GM21825 (cell line): ENCODE results near the gene CCDC137.
A peak's percentile ranks its signal among the peaks of the same experiment; 100 is the strongest.
"Not testable (repeated sequence)": the region's sequence is repeated elsewhere in the genome, so short reads cannot be mapped to it uniquely, and the experiment has no call there.

Source experiments
- ATAC-seq: cut with Tn5 transposase; IDR thresholded peaks from one replicate; pipeline ENCODE4 v1.9.1; 2021; ENCODE audit warnings: mild to moderate bottlenecking, moderate library complexity; ENCODE audit not compliant: unreplicated experiment

CCDC137 gene

DNA sequence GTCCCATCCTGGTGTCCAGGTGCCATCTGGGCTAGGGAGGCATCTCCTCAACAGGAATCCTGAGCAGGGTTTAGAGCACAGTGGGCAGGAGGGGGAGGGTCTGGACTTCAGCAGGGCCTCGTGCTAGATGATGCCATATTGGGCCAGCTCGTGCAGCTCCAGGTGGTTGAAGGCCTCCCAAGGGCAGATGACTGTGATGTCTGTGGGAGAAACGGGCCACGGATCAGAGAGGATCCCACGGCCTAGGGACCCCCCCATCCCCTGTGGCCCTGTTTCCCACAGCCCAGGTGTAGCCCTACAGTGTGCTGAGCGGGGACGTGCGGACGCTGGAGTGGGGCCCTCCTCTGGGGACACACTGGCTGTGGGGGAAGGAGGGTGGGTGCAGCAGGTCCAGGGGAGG lies 15.6 kb upstream of the CCDC137 start:
- ATAC-seq: no peak

DNA sequence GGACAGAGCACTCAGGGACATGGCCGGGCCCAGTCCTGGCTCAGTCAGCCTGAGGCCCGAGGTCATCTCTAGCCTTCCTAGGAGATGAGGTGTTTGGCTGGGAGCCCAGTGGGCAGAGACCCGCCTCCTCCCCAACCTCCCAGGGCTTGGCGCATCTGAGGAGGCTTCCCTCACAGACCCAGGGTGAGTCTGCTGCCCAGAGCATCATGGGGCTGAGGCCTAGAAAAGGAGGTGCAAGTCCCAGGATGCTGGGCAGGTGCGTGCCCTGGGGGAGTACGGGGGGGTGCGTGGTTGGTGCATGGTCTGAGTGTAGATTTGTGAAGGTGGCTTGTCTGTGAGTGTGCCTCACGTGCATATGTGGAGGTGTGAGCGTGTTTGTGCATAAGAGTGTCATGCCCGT lies 14.8 kb upstream of the CCDC137 start:
- no peak for ATAC-seq

DNA sequence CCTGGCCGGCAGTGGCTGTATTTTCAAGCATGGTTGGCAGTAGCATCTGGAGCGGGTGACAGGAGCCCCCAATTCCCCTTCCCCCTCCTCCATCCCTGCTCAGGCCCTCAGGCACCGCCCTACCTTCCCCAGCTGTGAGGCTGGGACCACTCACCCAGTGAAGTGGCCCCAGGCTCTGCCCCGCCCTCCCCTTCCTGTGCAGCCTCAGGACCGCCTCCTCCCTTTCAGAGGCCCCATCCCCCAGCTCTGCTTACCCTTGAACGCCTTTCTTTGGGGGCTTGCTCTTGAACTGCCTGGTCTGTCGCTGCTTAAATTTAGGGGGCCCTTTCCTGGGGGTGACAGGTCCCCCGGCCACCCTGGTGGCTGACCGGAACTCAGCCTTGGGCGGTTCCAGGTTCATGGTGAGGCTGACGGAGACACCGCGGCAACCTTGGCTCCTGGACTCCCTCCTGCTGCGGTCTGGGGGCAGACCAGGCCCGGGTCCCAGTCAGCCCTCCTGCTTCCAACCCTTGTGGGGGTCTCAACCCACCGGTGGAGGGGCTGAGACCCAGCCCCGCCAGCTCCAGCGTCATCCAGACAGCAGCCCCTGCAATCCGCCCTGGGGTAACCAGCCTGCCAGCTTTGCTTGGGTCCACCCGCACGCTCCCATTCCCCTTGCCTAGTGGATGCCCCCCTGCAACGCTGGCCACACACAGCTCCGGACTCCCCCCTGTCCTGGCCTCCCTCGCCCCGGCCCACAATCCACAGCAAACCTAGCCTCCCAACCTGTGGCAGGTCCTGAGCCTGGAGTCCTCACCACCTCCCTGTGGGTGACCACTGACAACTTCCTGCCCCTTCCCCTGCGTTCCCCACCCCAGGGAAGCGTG lies 13.4 kb upstream of the CCDC137 start:
- ATAC-seq: no peak

DNA sequence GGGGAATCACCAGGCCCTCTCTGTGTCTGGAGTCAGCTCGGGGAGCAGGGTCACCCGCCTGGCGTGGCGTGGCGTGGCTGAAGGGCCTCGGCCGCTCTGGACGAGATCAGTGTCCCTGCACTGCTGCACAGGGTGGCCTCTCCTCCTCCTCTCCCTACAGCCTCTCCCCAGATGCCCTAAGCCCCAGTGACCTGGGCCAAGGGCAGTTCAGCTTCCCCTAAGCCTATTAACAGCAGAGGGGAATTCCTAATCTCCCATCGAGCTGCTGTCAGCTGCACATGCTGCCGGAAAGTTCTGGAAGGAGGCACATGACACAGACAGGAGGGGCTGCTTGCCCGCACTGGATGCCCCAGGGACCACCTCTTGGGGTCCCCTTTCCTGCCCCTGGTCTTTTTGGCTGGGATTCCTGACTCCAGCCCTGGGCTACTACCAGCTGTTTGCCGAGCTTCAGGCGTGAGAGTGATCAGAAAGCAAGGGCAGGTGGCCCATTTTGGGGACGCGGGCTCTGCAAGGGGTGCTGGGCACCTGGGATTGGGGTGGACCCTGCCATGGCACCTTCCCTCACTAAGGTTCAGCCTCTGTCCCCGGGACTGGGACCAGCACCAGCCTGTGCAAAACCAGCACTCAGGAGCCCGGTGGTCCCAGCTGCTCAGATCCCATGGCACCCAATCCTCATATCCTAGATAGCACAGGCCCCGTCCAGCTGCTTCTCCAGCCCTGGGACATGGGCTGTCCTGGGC lies 11.0 kb upstream of the CCDC137 start:
- no peak for ATAC-seq

DNA sequence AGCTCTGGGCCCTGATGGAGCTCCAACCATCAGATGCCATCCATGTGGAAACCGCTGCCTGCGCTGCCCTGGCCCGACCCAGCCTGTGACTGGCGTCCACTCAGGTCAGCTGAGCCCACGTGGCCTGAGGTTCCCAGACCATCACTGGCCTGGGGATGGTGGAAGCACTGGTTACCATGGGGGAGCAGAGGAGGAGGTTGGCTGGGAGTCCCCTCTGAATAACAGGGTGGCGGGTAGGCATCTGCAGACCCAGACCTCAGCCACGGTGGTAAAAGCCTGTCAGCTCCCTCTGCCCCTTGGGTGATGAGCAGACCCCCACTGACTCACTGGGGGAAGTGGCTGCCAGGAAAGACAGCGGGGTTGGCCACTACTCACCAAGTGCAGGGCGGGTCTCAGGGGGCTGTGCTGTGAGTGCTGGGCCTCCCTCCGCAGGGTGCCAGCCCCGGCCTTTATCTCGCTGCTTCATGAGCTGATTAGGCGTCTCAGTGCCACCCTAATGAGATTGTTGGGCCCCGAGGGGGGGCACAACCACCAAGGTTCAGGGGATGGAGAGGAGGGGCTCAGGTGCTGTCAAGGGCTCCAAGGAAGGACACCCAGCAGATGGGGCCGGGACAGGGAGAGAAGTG lies 10.3 kb upstream of the CCDC137 start, which contains the start of gene PDE6G:
Gene PDE6G (minus strand): TSS at position 425 of the 626 bp plus-strand sequence. CDS start 3,237 bp downstream, outside the sequence.
- no peak for ATAC-seq

DNA sequence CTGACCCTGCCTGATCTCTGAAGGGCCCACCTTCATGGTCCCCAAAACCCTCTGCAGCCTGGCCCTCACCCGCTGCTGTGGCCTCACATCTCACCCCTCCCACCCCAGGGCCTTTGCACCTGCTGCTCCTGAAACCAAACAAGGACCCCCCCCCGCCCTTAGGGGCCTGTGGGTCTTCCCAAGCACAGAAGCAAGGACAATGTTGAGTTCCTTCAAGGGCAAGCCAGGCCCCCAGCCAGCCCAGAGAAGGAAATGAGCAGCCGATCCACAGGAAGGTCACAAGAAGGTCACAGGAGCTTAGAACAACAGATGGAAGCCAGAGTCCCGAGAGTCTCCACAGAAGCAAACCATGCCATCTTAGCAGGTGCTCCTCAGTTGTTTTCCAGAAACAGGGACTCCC lies 9.7 kb upstream of the CCDC137 start:
- no peak for ATAC-seq

DNA sequence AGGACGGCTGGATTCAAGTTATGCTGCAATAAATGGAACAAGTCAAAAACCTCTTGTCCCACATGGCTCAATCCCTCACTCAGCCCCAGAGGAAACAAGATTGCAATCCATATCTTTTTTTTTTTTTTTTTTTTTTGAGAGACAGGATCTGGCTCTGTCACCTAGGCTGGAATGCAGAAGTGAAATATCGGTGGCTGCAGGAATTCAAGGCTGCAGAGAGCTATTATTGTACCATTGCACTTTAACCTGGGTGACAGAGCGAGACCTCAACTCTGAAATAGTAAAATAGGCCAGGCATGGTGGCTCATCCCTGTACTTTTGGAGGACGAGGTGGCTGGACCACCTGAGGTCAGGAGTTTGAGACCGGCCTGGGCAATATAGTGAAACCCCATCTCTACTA lies 7.5 kb upstream of the CCDC137 start:
- no peak for ATAC-seq

DNA sequence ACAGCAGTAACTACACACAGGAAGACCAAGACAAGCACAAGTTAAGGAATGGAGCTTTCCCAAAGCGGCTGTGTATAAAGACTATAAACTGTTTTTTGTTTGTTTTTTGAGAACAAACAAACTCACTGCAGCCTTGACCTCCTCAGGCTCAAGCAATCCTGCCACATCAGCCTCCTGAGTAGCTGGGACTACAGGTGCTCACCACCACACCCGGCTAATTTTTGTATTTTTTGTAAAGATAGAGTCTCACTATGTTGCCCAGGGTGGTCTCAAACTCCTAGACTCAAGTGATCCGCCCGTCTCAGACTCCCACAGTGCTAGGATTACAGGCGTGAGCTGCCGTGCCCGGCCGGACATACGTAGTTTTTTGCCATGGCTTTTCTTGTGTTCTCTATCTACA lies 6.1 kb upstream of the CCDC137 start:
- ATAC-seq: no peak

DNA sequence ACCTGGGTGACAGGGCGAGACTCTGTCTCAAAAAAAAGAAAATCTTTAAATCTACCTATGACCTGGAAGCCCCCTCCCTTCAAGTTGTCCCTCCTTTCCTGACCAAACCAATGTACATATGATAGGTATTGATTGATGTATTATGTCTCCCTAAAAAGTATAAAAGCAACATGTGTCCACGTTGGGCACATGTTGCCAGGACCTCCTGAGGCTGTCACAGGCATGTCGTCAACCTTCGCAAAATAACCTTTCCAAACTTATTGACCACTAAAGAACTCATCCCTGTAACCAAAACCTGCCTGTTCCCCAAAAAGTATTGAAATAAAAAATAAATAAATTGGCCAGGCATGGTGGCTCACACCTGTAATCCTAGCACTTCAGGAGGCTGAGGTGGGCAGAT lies 4.5 kb upstream of the CCDC137 start:
- no peak for ATAC-seq

DNA sequence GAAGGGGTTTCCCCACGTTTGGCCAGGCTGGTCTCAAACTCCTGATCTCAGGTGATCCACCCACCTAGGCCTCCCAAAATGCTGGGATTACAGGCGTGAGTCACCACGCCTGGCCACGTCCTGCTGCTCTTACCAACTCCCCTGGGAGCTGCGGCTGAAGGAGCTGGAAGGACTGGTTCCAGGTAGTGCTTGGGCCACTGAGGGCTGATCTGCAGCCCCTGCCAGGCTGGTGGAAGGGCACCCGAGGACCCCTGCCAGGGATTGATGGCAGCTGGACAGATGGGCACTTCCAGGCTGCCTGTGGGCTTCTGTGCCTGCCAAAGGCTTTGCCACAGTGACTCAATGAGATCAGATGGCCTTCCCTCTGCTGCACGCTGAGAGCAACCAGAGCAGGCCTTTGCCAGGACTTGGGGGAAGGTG lies 2.5 kb upstream of the CCDC137 start:
- ATAC-seq: no peak

DNA sequence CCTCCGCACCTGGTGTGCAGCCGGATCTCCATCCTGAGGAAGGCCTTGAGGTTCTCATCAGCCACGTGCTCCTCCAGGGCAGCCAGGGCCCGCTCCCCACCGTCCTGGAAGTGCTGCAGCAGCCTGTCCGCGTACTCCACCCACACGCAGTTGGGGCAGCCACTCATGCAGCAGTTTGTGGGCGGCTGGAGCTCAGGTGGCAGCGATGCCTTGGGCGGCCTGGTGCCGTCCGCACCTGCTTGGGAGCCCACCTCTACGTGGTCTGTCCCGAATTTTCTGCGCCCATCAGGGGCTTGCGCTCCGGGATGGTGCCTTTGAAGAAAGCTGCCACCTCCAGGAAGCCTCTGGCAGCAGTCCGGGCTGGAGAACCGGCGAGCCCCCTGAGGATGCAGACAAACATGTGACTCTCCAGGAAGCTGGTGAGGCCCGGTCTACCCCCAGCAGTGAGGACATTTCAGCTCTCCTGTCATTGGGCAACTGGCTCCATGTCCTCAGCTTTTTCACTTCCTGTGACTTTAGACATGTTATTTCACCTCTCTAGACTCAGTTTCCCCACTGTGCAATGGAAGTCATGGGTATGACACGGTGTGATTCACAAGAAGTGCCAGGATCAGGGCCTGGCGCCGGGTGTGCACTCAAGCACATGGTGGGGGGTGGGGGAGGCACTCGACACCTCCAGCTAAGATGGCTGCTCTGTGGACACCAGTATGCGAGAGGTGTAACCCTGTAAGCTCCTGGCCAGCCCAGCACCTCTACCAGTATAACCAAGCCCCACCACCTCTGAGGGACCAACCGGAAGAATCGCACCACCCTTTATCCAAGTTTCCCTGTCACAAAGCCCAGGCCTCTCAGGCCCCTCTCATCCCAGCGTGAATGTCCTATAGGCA lies 1.1 kb upstream of the CCDC137 start:
- no peak for ATAC-seq

DNA sequence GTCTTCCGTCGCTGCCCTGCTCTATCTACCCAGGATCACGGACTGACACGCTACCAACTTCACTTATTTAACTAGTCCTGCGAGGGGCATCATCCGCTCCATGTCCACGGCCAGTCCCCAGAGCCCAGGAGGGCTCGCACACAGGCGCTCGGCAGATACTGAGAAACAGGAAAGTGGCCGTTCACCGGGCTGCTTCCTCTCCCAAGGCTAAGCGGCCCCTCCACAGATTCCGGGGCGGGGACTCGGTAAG lies 520 bp upstream of the CCDC137 start:
- ATAC-seq: peak; percentile 21

DNA sequence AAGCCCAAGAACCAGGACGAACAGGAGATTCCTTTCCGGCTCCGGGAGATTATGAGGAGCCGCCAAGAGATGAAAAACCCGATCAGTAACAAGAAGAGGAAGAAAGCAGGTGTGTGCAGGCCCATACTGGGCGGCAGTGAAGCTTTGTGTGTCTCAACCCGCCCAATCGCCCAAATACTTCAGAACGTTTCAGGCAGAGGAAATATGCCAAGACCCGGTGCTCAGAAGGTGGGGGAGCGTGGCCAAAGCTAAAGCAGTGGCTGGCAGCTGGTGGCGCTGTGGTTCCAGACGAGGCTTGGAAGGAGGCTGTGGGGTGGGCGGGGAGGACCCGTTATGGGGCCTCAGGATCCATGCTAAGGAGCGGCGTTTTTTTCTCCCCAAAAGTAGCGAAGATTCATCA lies 1.2 kb downstream of the CCDC137 start:
- no peak for ATAC-seq

DNA sequence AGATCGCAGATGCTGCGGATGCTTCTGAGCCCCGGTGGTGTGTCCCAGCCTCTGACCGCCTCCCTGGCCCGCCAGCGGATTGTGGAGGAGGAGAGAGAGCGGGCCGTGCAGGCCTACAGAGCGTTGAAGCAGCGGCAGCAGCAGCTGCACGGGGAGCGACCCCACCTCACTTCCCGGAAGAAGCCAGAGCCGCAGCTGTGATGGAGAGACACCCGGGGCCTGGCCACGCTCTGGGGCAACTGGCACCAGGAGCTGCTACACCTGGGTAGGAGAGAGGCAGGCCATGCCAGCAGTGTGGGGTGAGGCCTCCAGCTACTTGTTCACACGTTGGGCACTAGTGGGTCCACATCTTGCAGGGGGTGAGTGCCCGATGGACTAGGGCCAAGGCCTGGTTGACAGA lies 6.0 kb downstream of the CCDC137 start:
- no peak for ATAC-seq

DNA sequence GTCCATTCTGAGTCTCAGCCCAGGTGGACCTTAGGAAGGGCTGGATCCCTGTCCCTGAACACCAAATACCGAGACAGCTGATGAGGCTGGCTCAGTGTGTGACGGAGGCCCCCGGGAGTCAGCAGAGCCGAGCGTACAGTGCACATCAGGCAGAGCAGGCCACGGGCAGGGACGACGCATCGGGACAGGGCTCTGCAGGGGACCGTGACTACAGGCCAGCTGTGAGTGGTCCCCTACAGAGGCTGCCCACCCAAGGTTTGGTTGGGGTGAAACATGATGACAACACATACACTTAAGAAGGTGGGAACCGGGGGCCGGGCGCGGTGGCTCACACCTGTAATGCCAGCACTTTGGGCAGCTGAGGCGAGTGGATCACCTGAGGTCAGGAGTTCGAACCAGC lies 6.4 kb downstream of the CCDC137 start:
- no peak for ATAC-seq

DNA sequence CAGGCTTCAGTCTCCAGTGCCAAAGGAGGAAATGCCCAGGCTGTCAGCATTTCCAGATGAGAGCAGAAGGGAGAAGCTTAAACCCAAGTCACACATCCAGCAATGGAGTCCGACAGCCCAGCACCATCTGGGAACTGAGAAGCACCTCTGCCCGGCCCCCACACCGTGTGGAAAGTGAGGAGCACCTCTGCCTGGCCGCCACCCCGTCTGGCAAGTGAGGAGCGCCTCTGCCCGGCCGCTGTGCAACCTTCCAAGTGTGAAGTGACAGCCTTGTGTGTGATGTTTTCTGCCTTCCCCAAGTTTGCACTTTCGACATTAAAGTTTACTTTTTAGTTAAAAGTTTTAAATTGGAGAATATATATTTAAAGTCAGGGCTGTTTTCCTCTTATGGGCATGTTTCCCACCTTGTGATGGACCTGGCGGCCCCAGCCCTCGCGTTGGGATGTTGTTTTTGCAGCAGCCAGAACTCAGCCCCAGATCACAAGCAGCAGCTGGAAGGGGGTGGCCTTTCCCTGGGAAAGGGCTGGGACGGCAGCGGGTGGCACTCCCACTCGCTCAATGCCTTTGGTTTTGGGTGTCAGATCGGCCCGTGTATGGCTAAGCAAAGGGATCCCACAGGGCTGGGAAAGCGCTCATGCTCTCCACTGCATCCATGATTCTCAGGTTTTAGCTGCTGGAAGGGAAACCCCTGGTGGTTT lies 7.2 kb downstream of the CCDC137 start:
- no peak for ATAC-seq

DNA sequence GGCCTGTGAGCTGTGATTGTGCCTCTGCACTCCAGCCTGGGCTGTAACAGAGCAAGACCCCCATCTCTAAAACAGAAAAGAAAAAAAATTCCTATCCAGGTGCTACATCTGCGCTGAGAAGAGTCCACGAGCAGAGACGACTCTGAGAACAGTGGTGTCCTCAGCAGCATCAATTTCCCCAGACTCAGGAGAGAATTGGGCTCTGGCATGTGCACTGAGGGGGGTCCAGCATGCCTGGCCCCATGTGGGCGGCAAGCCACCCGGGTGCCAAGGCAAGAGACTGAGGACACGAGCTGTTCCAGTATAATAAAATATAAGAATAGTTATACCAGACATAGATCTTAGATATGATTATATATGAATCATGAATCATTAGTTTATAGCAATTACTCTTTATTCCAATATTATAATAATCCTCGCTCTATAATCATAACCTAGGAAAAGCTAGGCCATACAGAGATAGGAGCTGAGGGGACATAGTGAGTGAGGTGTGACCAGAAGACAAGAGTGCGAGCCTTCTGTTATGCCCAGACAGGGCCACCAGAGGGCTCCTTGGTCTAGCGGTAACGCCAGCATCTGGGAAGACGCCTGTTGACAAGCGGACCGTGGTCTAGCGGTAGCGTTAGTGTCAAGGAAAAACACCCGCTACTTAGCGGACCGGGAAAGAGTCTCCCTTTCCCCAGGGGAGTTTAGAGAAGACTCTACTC lies 9.1 kb downstream of the CCDC137 start:
- not testable (repeated sequence) for ATAC-seq

DNA sequence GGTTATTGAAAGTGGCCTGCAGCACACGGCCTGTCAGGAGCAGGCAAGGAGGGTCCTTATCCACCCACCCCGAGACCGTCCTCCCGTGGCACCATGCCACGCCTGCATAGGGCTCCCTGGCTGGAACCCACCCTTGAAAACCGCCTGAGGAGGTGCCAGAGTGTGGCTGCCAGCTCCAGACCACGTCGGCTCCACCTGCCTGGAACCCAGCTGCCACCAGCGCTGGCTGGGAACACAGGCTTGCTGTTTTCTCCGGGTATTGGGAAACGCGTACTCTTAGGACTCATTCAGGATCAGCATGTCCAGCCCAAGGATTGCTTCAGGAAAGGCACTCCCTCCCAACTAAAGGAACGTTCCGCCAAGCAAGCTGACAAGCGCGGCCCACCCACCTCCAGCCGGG lies 10.4 kb downstream of the CCDC137 start:
- no peak for ATAC-seq

DNA sequence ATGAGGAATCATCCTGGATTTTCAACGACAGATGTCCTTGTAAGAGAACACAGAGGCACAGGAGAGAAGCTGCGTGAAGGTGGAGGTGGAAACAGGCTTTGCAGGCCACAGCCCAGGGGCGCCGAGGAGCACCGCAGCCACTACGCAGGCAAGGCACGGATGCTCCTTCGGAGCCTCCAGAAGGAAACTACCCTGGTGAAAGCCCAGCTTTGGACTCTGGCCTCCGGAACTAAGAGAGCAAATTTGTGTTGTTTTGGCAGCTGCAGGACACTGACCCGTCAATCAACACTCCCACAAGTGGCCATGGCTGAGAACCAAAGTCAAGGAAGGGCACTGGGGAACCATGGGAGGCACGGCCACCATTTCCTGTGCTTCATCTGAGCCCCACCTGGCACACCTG lies 13.6 kb downstream of the CCDC137 start:
- no peak for ATAC-seq

DNA sequence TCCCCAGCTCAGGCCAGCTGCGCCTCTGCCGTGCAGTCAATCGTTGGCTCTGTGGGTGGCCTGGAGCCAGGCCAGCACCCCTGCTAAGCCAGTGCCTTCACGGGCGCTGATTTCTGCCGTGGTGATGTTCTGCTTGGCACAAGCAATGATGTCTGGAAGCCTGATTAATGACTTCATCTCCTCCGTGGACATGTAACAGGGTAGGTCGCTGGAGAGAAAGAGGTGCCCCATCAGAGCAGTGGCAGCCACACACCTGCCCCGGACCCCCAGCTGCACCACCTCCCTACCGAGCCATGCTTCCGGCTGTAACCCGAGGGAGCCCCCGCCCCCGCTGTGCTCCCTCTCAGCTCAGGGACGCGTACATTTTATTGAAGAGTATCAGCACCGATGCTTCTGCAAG lies 15.1 kb downstream of the CCDC137 start:
- ATAC-seq: no peak
